H1 (cell line): ENCODE results near the gene KCNMB4. TPM values are rescaled to one million over a fixed set of nuclear protein-coding genes. Genes with fewer than 3 reads are reported as not detected.

Experiments
- CTCF ChIA-PET: fragments of 300-600 bp; sonication (Branson Sonifier 250); formaldehyde crosslinking; loops from one replicate; lab custom pipeline; 2021; ENCODE audit not compliant: partially characterized antibody; lab: Charles Lee
- POLR2A ChIA-PET: fragments of 300-600 bp; sonication (Branson Sonifier 250); formaldehyde crosslinking; loops from one replicate; lab custom pipeline; 2021; ENCODE audit warnings: inconsistent platforms; ENCODE audit not compliant: partially characterized antibody; lab: Charles Lee
- DNase-seq, 2 experiments: peaks; one replicate each; pipeline versions ENCODE4 v3.0.0 to v3.0.0-alpha.2; 2010 to 2022; ENCODE audit warnings: low spot score in 2 of 2, low read depth in 1 of 2, mixed read lengths in 1 of 2
- FAIRE-seq: peaks from 2 replicates; lab custom pipeline; 2011; peaks lifted over from hg19 to GRCh38; lab: Jason Lieb, UNC
- H2AFZ ChIP-seq: 2 replicates; pipeline ENCODE4 v1.8.1; 2012; ENCODE audit warnings: low read length, inconsistent platforms
- H2AK5ac ChIP-seq: 2 replicates; pipeline ENCODE4 v1.6.1; 2013; ENCODE audit warnings: low read depth, low read length
- H2BK120ac ChIP-seq: replicated peaks from 2 replicates; pipeline ENCODE3; 2013; ENCODE audit warnings: low read depth, low read length, inconsistent platforms
- H2BK12ac ChIP-seq: 2 replicates; pipeline ENCODE4 v1.6.1; 2013; ENCODE audit warnings: low read depth, low read length
- H2BK15ac ChIP-seq: 2 replicates; pipeline ENCODE4 v1.6.1; 2013; ENCODE audit warnings: low read length
- H2BK20ac ChIP-seq: 2 replicates; pipeline ENCODE4 v1.6.1; 2013; ENCODE audit warnings: low read length
- H2BK5ac ChIP-seq: 2 replicates; pipeline ENCODE4 v1.6.1; 2013; ENCODE audit warnings: low read depth, low read length
- H3K14ac ChIP-seq: 2 replicates; pipeline ENCODE4 v1.6.1; 2013; ENCODE audit warnings: inconsistent platforms; ENCODE audit not compliant: insufficient read length
- H3K18ac ChIP-seq: 2 replicates; pipeline ENCODE4 v1.6.1; 2013; ENCODE audit warnings: low read length; ENCODE audit errors: extremely low read depth
- H3K23ac ChIP-seq: 2 replicates; pipeline ENCODE4 v1.6.1; 2013; ENCODE audit warnings: inconsistent platforms; ENCODE audit not compliant: insufficient read length
- H3K23me2 ChIP-seq: 2 replicates; pipeline ENCODE4 v1.6.1; 2013; ENCODE audit warnings: low read depth, low read length
- H3K27ac ChIP-seq: 2 replicates; pipeline ENCODE4 v1.6.1; 2011; ENCODE audit warnings: low read depth, low read length, inconsistent platforms
- H3K27me3 ChIP-seq, 4 experiments: replicated peaks in 1 of 4; 1 replicate in 1 of 4; 2 replicates in 3 of 4; pipeline versions ENCODE4 v1.6.1 to v1.8.1; 2011 to 2013; ENCODE audit warnings: low read length in 3 of 4, mild to moderate bottlenecking in 3 of 4, inconsistent platforms in 2 of 4, mixed read lengths in 2 of 4, moderate library complexity in 1 of 4; ENCODE audit not compliant: control insufficient read depth in 3 of 4, insufficient read depth in 3 of 4; ENCODE audit errors: extremely low read depth in 1 of 4
- H3K36me3 ChIP-seq, 4 experiments: 2 replicates each; pipeline versions ENCODE4 v1.6.1 to v1.8.1; 2011 to 2013; ENCODE audit warnings: mild to moderate bottlenecking in 4 of 4, low read length in 3 of 4, moderate library complexity in 2 of 4, control low read depth in 1 of 4, inconsistent platforms in 1 of 4; ENCODE audit not compliant: insufficient read depth in 4 of 4, control insufficient read depth in 2 of 4
- H3K4ac ChIP-seq: replicated peaks from 2 replicates; pipeline ENCODE3; 2013; ENCODE audit warnings: low read length, low read depth, mixed read lengths, inconsistent platforms; ENCODE audit not compliant: insufficient read length
- H3K4me1 ChIP-seq, 4 experiments: replicated peaks in 1 of 4; 1 replicate in 1 of 4; 2 replicates in 3 of 4; pipeline versions ENCODE4 v1.6.1 to v1.8.1; 2011 to 2013; ENCODE audit warnings: low read length in 3 of 4, inconsistent platforms in 2 of 4, mixed read lengths in 1 of 4; ENCODE audit not compliant: insufficient read depth in 4 of 4, control insufficient read depth in 3 of 4
- H3K4me2 ChIP-seq, 2 experiments: 2 replicates each; pipeline versions ENCODE4 v1.6.1 to v1.8.1; 2011 to 2013; ENCODE audit warnings: low read depth in 2 of 2, low read length in 2 of 2, control low read depth in 1 of 2, inconsistent platforms in 1 of 2, mild to moderate bottlenecking in 1 of 2; ENCODE audit not compliant: insufficient read depth in 1 of 2
- H3K4me3 ChIP-seq, 4 experiments: fragments of 200-600, 300-600 bp in 1 of 4; sonication (generic), shearing (Covaris generic), sonication (Bioruptor Twin) in 1 of 4; 2 replicates each; pipeline versions ENCODE4 v1.5.1 to v1.8.1; 2011 to 2016; ENCODE audit warnings: low read length in 4 of 4, low read depth in 3 of 4, control low read depth in 2 of 4, inconsistent platforms in 2 of 4, mild to moderate bottlenecking in 2 of 4, mixed read lengths in 1 of 4, moderate library complexity in 1 of 4; ENCODE audit not compliant: insufficient read depth in 2 of 4; ENCODE audit errors: extremely low read depth in 1 of 4
- H3K56ac ChIP-seq: replicated peaks from 2 replicates; pipeline ENCODE3; 2013; ENCODE audit warnings: low read depth, mild to moderate bottlenecking, mixed read lengths, low read length, inconsistent platforms; ENCODE audit not compliant: insufficient read length
- H3K79me1 ChIP-seq: 2 replicates; pipeline ENCODE4 v1.6.1; 2013; ENCODE audit warnings: low read depth, low read length, control low read depth
- H3K79me2 ChIP-seq, 2 experiments: 2 replicates each; pipeline versions ENCODE4 v1.6.1 to v1.8.1; 2012 to 2013; ENCODE audit warnings: low read length in 2 of 2, mild to moderate bottlenecking in 2 of 2, inconsistent platforms in 1 of 2; ENCODE audit not compliant: insufficient read depth in 2 of 2, control insufficient read depth in 1 of 2
- H3K9ac ChIP-seq, 4 experiments: replicated peaks in 1 of 4; 1 replicate in 1 of 4; 2 replicates in 3 of 4; pipeline versions ENCODE4 v1.6.1 to v1.8.1; 2011 to 2013; ENCODE audit warnings: low read depth in 3 of 4, low read length in 3 of 4, control low read depth in 2 of 4, mild to moderate bottlenecking in 2 of 4, moderate library complexity in 2 of 4, inconsistent platforms in 1 of 4; ENCODE audit errors: extremely low read depth in 1 of 4
- H3K9me3 ChIP-seq, 2 experiments: 2 replicates each; pipeline versions ENCODE4 v1.6.1 to v1.8.1; 2012 to 2013; ENCODE audit warnings: mild to moderate bottlenecking in 2 of 2, moderate library complexity in 2 of 2, control low read depth in 1 of 2, inconsistent platforms in 1 of 2, low read depth in 1 of 2, low read length in 1 of 2, mixed read lengths in 1 of 2; ENCODE audit not compliant: insufficient read depth in 2 of 2
- H4K20me1 ChIP-seq, 2 experiments: replicated peaks in 1 of 2; 2 replicates each; pipeline versions ENCODE3 to v1.8.1; 2011 to 2013; ENCODE audit warnings: inconsistent platforms in 2 of 2, low read length in 2 of 2, mild to moderate bottlenecking in 1 of 2; ENCODE audit not compliant: insufficient read depth in 2 of 2, control insufficient read depth in 1 of 2
- H4K5ac ChIP-seq: 2 replicates; pipeline ENCODE4 v1.6.1; 2013; ENCODE audit warnings: low read length, low read depth, mixed read lengths, inconsistent platforms; ENCODE audit not compliant: insufficient read length
- H4K8ac ChIP-seq: 2 replicates; pipeline ENCODE4 v1.8.0; 2013; ENCODE audit warnings: mild to moderate bottlenecking, moderate library complexity, low read length, inconsistent platforms; ENCODE audit not compliant: insufficient read depth; ENCODE audit errors: extremely low read depth
- H4K91ac ChIP-seq: replicated peaks from 2 replicates; pipeline ENCODE3; 2013; ENCODE audit warnings: low read length, mixed read lengths, inconsistent platforms; ENCODE audit not compliant: insufficient read length
- CHD1 ChIP-seq: IDR thresholded peaks from 2 replicates; pipeline ENCODE4 v1.6.1; 2012; ENCODE audit warnings: low read depth, low read length, improper control_type of control experiment
- CTBP2 ChIP-seq: IDR thresholded peaks from 2 replicates; pipeline ENCODE4 v1.7.0; 2011; ENCODE audit warnings: borderline replicate concordance, mild to moderate bottlenecking, moderate library complexity, mixed read lengths, low read length; ENCODE audit not compliant: insufficient read depth, insufficient read length
- EP300 ChIP-seq, 2 experiments: IDR thresholded peaks; 1 replicate in 1 of 2; 2 replicates in 1 of 2; pipeline ENCODE4 v1.6.1; 2011 to 2012; ENCODE audit warnings: low read depth in 2 of 2, low read length in 2 of 2, mild to moderate bottlenecking in 2 of 2, borderline replicate concordance in 1 of 2, inconsistent platforms in 1 of 2, moderate library complexity in 1 of 2
- GABPA ChIP-seq: IDR thresholded peaks from 2 replicates; pipeline ENCODE4 v1.6.1; 2011; ENCODE audit warnings: mild to moderate bottlenecking, low read length, moderate library complexity, borderline replicate concordance; ENCODE audit not compliant: insufficient read depth
- NRF1 ChIP-seq: IDR thresholded peaks from 2 replicates; pipeline ENCODE4 v1.6.1; 2011; ENCODE audit warnings: mild to moderate bottlenecking, low read depth, low read length, improper control_type of control experiment
- WGBS, 2 experiments: shearing (Covaris generic) in 1 of 2; methylation state at CpG; one replicate each; pipeline versions ENCODE4 v1.1.6 to v1.1.7; 2013 to 2015; ENCODE audit warnings: low lambda C conversion rate in 2 of 2, mixed read lengths in 2 of 2, inconsistent platforms in 1 of 2, low coverage in 1 of 2, missing lambda C conversion rate in 1 of 2; ENCODE audit not compliant: insufficient replicate concordance in 2 of 2, insufficient coverage in 1 of 2, insufficient read length in 1 of 2; ENCODE audit errors: extremely low coverage in 1 of 2, missing lambda C conversion rate in 1 of 2; 5-methylcytosine and 5-hydroxymethylcytosine counted together
- polyA plus RNA-seq, 7 experiments: library from polyadenylated mRNA; depleted of rRNA in 3 of 7; stranded (reverse) in 5 of 7; unstranded in 2 of 7; fragments of >200 nt in 5 of 7; fragments of 200-250 nt in 2 of 7; gene quantifications; 1 replicate in 5 of 7; 2 replicates in 1 of 7; 4 replicates in 1 of 7; pipeline versions ENCODE4 v1.2.1 to v1.2.3, GENCODE V29; 2011 to 2013; ENCODE audit warnings: missing spikeins in 2 of 7, mixed read lengths in 2 of 7
- total RNA-seq: library from RNA; stranded (reverse); fragmentation: NEBNext Ultra II Directional; extraction: Animal tissue kit (Norgen Biotek cat#: 25700); gene quantifications from 2 replicates; pipeline ENCODE4 v1.2.1, GENCODE V29; 2021

KCNMB4 gene
- total and polyA plus RNA-seq, 2 of the 8 experiments (the other 6 are each of a cell fraction or from before 2014, with no cell fraction given) = 10.9 to 16.0 TPM

DNA sequence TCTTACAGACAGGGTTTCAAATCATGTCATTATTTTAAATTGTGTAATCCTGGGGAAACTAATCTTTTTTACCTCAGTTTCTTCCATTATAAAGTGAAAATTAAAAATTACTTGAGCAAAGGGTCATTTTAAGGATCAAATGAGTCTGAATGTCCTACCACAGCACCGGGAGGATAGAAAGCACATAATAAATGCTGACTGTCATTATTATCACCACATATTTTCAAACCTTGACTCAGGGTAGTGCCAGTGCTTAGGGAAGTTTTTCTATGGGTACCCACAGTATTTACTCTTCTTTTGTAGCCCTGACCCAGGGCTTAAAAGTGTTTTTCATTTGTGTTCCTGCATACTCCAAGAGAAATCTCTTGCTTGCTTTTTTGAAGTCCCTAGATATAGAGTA is 60.5 kb downstream of the KCNMB4 start:
- H4K5ac ChIP-seq = no peak overlapping the region
- H3K27me3 ChIP-seq = no peaks in the 10 kb centered on the region
- 88% methylated on average over 1 of the region's 1 CpG; no CpG with 5 or more reads in 1 of the 2 experiments for WGBS, 2 experiments
- H3K14ac ChIP-seq = no peak overlapping the region
- no peak overlapping the region for H3K4ac ChIP-seq
- no peak overlapping the region for H2BK15ac ChIP-seq
- H2BK12ac ChIP-seq = no peak overlapping the region
- H2AFZ ChIP-seq = no peak overlapping the region
- 0 out of 8 replicates have a peak, but pooled peaks cover 0 to 4% (median 0%) of the 10 kb centered on the region in 4 experiments for H3K36me3 ChIP-seq
- DNase-seq (no peak), FAIRE-seq (no peak)
- no peak overlapping the region for H4K8ac ChIP-seq
- H3K79me2 ChIP-seq = no peaks in the 10 kb centered on the region
- H4K91ac ChIP-seq = no peak overlapping the region
- no peak overlapping the region for H2BK20ac ChIP-seq
- H2BK5ac ChIP-seq = no peak overlapping the region
- H3K23me2 ChIP-seq = no peaks in the 10 kb centered on the region
- CTCF ChIA-PET = no interaction called here
- no peaks in the 10 kb centered on the region for H4K20me1 ChIP-seq
- H3K9me3 ChIP-seq = no peaks in the 10 kb centered on the region
- no peak overlapping the region for H3K27ac ChIP-seq
- no peak overlapping the region for H3K23ac ChIP-seq
- no peaks in the 10 kb centered on the region for H3K4me1 ChIP-seq
- H3K56ac ChIP-seq = no peak overlapping the region
- no peak overlapping the region for H3K4me2 ChIP-seq
- no peak overlapping the region for H2AK5ac ChIP-seq
- POLR2A ChIA-PET = no interaction called here
- H2BK120ac ChIP-seq = no peak overlapping the region
- no peak overlapping the region for H3K4me3 ChIP-seq
- peaks cover 3% of the 10 kb centered on the region; the same call in 1 of the 2 replicates for H3K79me1 ChIP-seq
- no peak overlapping the region for H3K9ac ChIP-seq
- H3K18ac ChIP-seq = no peak overlapping the region
- TF ChIP-seq GABPA = no peak
- no peak for TF ChIP-seq CTBP2
- no peak for TF ChIP-seq NRF1
- TF ChIP-seq CHD1 = no peak
- TF ChIP-seq EP300 (IDR thresholded peaks at IDR 0.05; ENCODE audit: borderline replicate concordance in 1 of 2, low read depth in 2 of 2, low read length in 2 of 2) = no peak
